AG10803 (cell line): ENCODE results near the gene ZNF57.
"Not testable (repeated sequence)": the region's sequence is repeated elsewhere in the genome, so short reads cannot be mapped to it uniquely, and the experiment has no call there.

Source experiments
- DNase-seq: peaks from one replicate; pipeline ENCODE4 v3.0.0; 2010; ENCODE audit warnings: low read depth
- H3K4me3 ChIP-seq: 2 replicates; pipeline ENCODE4 v1.5.1; 2011; ENCODE audit warnings: mild to moderate bottlenecking, low read length, control low read depth
- TF ChIP-seq, protein P1 (sequence below): conservative IDR thresholded peaks from 2 replicates; pipeline ENCODE4 v1.5.1; 2011; ENCODE audit warnings: mild to moderate bottlenecking, low read length, control low read depth, inconsistent platforms

ZNF57 gene

DNA sequence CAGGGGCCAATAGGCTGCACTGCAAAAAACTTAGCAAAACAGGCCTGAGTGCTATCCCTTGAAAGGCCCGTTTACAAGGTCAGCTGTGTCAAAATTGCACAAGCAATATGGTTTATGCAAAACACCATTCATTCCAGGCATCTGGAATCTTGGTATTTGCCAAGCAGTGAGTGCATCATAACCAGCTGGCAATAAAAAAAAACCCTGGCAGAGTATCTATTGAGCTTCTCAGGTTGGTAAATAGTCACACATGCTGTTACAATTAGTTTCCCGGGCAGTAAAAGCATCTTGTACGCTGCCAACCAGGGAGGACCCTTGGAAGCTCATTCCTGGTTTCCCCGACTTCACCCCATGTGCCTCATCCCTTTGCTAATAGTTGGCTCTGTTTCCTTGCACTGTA, 22.8 kb downstream of the ZNF57 start:
- H3K4me3 ChIP-seq: no peak overlapping the region
- TF ChIP-seq, protein P1, sequence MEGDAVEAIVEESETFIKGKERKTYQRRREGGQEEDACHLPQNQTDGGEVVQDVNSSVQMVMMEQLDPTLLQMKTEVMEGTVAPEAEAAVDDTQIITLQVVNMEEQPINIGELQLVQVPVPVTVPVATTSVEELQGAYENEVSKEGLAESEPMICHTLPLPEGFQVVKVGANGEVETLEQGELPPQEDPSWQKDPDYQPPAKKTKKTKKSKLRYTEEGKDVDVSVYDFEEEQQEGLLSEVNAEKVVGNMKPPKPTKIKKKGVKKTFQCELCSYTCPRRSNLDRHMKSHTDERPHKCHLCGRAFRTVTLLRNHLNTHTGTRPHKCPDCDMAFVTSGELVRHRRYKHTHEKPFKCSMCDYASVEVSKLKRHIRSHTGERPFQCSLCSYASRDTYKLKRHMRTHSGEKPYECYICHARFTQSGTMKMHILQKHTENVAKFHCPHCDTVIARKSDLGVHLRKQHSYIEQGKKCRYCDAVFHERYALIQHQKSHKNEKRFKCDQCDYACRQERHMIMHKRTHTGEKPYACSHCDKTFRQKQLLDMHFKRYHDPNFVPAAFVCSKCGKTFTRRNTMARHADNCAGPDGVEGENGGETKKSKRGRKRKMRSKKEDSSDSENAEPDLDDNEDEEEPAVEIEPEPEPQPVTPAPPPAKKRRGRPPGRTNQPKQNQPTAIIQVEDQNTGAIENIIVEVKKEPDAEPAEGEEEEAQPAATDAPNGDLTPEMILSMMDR: no peak
- DNase-seq: peak; percentile 99

DNA sequence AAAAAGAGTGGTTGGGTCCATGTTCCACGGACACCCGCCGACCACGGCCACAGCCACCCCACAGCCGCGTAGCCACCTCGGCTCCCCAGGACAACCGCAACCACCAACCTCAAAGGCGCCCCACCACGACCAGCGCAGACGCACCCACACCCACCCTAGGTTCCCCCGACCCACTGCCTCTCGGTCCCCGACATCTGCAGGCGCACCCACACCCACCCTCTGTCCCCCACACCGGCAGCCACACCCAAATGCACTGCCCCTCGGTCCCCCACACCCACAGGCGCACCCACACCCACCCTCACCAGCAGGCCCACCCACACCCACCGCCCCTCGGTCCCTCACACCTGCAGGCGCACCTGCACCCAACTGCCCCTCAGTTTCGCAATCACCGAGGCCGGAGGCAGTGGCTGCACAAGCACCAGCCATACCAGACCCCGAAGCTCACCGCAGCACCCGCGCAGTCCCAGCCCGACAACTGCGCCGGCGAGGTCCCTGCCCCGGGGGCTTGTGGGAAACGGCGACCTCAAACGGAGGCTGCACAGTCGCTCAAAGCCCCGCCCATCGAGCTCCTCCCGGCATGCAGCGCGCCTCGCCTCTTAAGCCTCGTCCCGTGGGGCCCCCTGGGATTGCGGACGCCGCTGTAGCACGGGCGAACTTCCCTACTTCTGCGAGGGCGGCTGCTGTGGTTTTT, 25.8 kb downstream of the ZNF57 start:
- no peak overlapping the region for H3K4me3 ChIP-seq
- no peak for DNase-seq
- TF ChIP-seq, protein P1: no peak

DNA sequence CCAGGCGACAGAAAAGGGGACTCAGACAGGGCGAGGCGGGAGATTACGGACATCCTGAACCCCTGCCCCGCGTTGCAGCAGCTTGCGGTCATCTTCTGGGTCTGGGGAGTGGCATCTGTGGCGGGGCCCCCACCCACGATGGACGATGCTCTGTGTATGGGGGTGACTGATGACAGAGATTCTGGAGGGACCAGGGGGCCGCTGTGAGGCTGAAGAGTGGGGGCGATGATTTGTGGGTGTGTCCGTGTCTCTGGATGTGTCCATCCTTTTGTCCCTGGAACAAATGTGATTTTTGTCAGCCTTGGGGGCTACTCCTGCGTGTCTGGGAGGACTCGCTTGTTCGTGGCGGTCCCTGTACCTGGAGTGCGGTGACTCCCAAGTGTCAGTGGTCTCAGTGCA, 26.3 kb downstream of the ZNF57 start:
- DNase-seq: no peak
- H3K4me3 ChIP-seq: no peak overlapping the region
- TF ChIP-seq, protein P1: no peak

DNA sequence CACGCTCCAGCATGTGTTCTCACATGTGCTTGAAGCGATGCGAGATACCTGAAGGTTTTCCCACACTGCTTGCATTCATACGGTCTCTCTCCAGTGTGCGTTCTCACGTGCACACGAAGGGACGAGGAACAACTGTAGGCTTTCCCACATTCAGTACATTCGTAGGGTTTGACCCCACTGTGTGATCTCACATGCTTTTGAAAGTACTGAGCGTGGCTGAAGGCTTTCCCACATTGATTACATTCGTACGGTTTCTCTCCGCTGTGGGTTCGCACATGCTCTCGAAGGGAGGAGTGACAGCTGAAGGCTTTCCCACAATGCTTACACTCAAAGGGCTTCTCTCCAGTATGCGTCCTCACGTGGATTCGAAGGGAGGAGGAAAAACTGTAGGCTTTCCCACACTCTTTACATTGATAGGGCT, 32.8 kb downstream of the ZNF57 start:
- no peak overlapping the region for H3K4me3 ChIP-seq
- DNase-seq: no peak
- TF ChIP-seq, protein P1: no peak

DNA sequence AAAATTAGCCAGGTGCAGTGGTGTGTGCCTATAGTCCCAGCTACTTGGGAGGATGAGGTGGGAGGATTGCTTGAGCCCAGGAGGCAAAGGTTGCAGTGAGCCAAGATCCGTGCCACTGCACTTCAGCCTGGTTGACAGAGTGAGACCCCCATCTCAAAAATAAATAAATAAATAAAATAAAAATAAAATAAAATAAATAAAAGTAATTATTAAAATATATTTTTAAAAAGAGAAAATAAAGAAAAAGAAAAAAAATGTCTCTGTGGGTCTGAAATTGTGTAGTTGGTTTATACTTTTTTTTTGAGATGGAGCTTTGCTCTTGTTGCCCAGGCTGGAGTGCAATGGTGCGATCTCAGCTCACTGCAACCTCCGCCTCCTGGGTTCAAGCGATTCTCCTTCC, 35.1 kb downstream of the ZNF57 start:
- not testable (repeated sequence) for H3K4me3 ChIP-seq, DNase-seq

DNA sequence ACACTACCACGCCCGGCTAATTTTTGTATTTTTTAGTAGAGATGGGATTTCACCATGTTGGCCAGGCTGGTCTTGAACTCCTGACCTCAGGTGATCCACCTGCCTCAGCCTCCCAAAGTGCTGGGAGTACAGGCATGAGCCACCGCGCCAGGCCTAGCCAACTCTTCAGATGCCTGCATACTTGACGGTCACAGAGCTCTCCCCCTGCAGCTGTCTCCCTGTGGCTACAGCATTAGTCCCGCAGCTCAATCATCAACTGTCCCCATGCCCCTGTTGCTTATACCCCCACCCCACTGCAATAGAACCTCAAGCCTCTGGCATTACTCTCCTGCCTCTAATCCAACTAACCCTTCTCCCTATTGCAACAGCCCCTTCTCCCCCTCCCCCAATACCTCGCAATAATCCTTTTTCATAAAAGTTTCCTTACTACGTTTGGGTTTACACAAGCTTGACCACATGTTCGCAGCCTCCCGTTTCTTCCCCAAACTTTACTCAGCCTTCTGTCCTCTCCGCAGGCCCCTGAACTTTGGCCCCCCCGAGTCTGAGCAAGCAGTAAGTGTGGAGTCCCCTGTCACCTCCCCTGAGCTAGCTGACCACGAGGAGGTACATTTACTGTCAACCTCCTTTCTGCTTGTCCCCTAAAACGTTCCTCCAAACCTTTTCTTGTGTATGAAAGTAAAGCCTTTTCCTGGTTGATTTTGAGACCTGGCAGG, 42.4 kb downstream of the ZNF57 start:
- DNase-seq: no peak
- TF ChIP-seq, protein P1: no peak
- no peak overlapping the region for H3K4me3 ChIP-seq

DNA sequence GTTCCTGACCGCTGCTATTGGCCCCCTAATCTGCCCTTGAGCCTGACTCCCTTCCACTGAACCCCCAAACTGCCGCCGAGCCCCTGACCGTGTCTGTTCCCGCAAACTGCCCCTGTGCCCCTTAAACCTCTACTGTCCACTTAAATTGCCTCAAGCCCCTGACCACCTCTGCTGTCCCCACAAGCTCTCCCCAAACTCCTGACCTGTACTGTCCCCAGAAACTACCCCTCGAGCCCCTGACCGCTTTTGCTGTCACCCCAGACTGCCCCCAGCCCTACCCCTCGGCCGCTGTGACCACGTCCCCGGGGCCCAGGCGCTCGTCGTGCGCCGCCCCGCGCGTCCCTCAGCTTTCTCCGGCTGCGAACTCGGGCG, 43.7 kb downstream of the ZNF57 start:
- DNase-seq: no peak
- H3K4me3 ChIP-seq: peak overlapping the region; percentile 89
- TF ChIP-seq, protein P1: no peak
